Kidney (tissue), 14 donors: ENCODE data around the gene TRIM13. TPM values are rescaled to one million over a fixed set of nuclear protein-coding genes. Genes with fewer than 3 reads are reported as not detected.
"Not testable (repeated sequence)": the region's sequence is repeated elsewhere in the genome, so short reads cannot be mapped to it uniquely, and the experiment has no call there.

Source experiments
- DNase-seq, 5 donors: peaks; one replicate each; pipeline ENCODE4 v3.0.0-alpha.2; 2013 to 2020
- FAIRE-seq: peaks from 2 replicates; lab custom pipeline; 2012; peaks lifted over from hg19 to GRCh38; lab: Jason Lieb, UNC
- H3K27ac ChIP-seq, 2 donors: one replicate each; pipeline ENCODE4 v1.7.0; 2013; ENCODE audit warnings: low read depth in 2 of 2, low read length in 2 of 2, inconsistent platforms in 1 of 2
- H3K27me3 ChIP-seq: one replicate; pipeline ENCODE4 v1.7.1; 2013; ENCODE audit warnings: low read length, inconsistent platforms; ENCODE audit not compliant: control insufficient read depth, insufficient read depth
- H3K36me3 ChIP-seq, 3 donors: one replicate each; pipeline versions ENCODE4 v1.7.0 to v1.7.1; 2013; ENCODE audit warnings: low read length in 3 of 3, control low read depth in 1 of 3, inconsistent platforms in 1 of 3; ENCODE audit not compliant: insufficient read depth in 3 of 3, control insufficient read depth in 2 of 3
- H3K4me1 ChIP-seq, 3 donors: one replicate each; pipeline versions ENCODE4 v1.7.0 to v1.7.1; 2013; ENCODE audit warnings: low read length in 3 of 3, inconsistent platforms in 1 of 3, low read depth in 1 of 3; ENCODE audit not compliant: control insufficient read depth in 2 of 3, insufficient read depth in 2 of 3
- H3K4me3 ChIP-seq, 3 donors: one replicate each; pipeline versions ENCODE4 v1.7.0 to v1.8.1; 2013; ENCODE audit warnings: low read length in 3 of 3, control low read depth in 1 of 3, inconsistent platforms in 1 of 3
- H3K9ac ChIP-seq, 3 donors: one replicate each; pipeline versions ENCODE4 v1.7.0 to v1.7.1; 2013; ENCODE audit warnings: low read length in 3 of 3, control low read depth in 1 of 3, inconsistent platforms in 1 of 3
- H3K9me3 ChIP-seq, 3 donors: one replicate each; pipeline versions ENCODE4 v1.7.0 to v1.7.1; 2013; ENCODE audit warnings: low read length in 3 of 3, control low read depth in 1 of 3, inconsistent platforms in 1 of 3; ENCODE audit not compliant: control insufficient read depth in 2 of 3, insufficient read depth in 1 of 3
- CTCF ChIP-seq: IDR thresholded peaks from 3 replicates; pipeline ENCODE4 v1.5.1; 2012; ENCODE audit warnings: mild to moderate bottlenecking, moderate library complexity, borderline replicate concordance; ENCODE audit not compliant: insufficient read depth; ENCODE audit errors: extremely low read depth
- intact Hi-C: fragments of 100-400 bp; cut with DNase I; formaldehyde crosslinking; loops from one replicate; pipeline ENCODE4 v1.11.1; 2022
- polyA plus RNA-seq: library from polyadenylated mRNA; stranded (reverse); fragments of 350-450 nt; fragmentation: Illumina TruSeq; extraction: RNeasy Lipid Tissue Mini Kit (QIAGEN cat#74804); gene quantifications from one replicate; pipeline ENCODE4 v1.2.3, GENCODE V29; 2014; ENCODE audit warnings: low read depth, low replicate concordance; ENCODE audit not compliant: insufficient read depth
- total RNA-seq: library from RNA; stranded (reverse); fragmentation: NEBNext Ultra II Directional; extraction: Animal tissue kit (Norgen Biotek cat#: 25700); gene quantifications from one replicate; pipeline ENCODE4 v1.2.1, GENCODE V29; 2021
- donor health status: control.
- donor health status: control.
- donor health status: control.
- donor health status: control.
- donor health status: control.
- donor health status: DM: yes; HTN: yes; CAD: no.
- donor health status: Normal renal cell carcinoma (clear cell type).

TRIM13 gene
- total and polyA plus RNA-seq, 2 donors from 2014 or later: 28.2 to 29.9 TPM

- Histone ChIP-seq H3K4me3 (no peak overlapping the region), H3K9ac (no peak overlapping the region), H3K4me1 (no peaks in the 10 kb centered on the region), H3K9me3 (no peaks in the 10 kb centered on the region), H3K36me3 (no peaks in the 10 kb centered on the region), H3K27ac (no peak overlapping the region), H3K27me3 (no peaks in the 10 kb centered on the region)
- FAIRE-seq (no peak), DNase-seq (no peak)
- no peak for TF ChIP-seq CTCF
- intact Hi-C loops: no loop called here
Measured at GRCh38 chr13:49980266-49980665, 16.6 kb upstream of the TRIM13 start.

- H3K27me3 ChIP-seq: no peaks in the 10 kb centered on the region
- H3K9ac ChIP-seq: no peak overlapping the region
- no peak for DNase-seq
- no peaks in the 10 kb centered on the region for H3K4me1 ChIP-seq
- no peak overlapping the region for H3K4me3 ChIP-seq
- intact Hi-C loops: no loop called here
- H3K27ac ChIP-seq: no peak overlapping the region
- no peaks in the 10 kb centered on the region for H3K9me3 ChIP-seq
- no peaks in the 10 kb centered on the region for H3K36me3 ChIP-seq
- no peak for TF ChIP-seq CTCF
- no peak for FAIRE-seq
Measured at GRCh38 chr13:49985129-49985528, 11.7 kb upstream of the TRIM13 start.

- Histone ChIP-seq H3K27me3 (no peaks in the 10 kb centered on the region), H3K36me3 (no peaks in the 10 kb centered on the region), H3K4me3 (no peak overlapping the region), H3K9me3 (no peaks in the 10 kb centered on the region), H3K4me1 (no peaks in the 10 kb centered on the region), H3K27ac (no peak overlapping the region), H3K9ac (no peak overlapping the region)
- FAIRE-seq: no peak
- intact Hi-C loops: no loop called here
- no peak for TF ChIP-seq CTCF
- DNase-seq: no peak
Measured at GRCh38 chr13:49986471-49986870, 10.4 kb upstream of the TRIM13 start.

GRCh38 chr13:49990612-49991011 lies 6.2 kb upstream of the TRIM13 start:
- H3K9me3 ChIP-seq, H3K4me3 ChIP-seq, H3K4me1 ChIP-seq, H3K9ac ChIP-seq, H3K27me3 ChIP-seq, H3K27ac ChIP-seq, DNase-seq, intact Hi-C loops, H3K36me3 ChIP-seq, FAIRE-seq: not testable (repeated sequence)
